ENCODE measurements around the gene P2RY14.
"Not testable (repeated sequence)": the region's sequence is repeated elsewhere in the genome, so short reads cannot be mapped to it uniquely, and the experiment has no call there.

Gene P2RY14

DNA sequence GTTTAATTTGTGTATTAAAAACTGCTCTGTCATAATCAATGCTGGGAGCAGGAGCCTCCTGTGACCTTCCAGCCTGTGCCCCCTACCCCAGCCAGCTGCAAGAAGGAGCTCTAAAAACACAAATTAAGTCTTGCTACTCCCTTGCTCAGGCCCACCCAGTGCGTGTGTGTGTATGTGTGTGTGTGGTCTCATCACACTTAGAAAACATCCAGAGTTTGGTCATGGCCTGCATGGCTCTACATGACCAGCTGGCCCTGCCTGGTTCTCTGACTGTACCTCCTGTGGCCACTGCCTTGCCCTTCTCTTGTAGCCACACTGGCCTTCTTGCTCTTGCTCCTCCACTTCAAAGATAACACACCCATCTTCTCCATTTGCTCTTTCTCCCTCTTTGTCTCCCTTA, 13.7 kb downstream of the P2RY14 start:
- DNase-seq (ENCODE audit: low spot score), result no peak
- TF ChIP-seq, protein P1, sequence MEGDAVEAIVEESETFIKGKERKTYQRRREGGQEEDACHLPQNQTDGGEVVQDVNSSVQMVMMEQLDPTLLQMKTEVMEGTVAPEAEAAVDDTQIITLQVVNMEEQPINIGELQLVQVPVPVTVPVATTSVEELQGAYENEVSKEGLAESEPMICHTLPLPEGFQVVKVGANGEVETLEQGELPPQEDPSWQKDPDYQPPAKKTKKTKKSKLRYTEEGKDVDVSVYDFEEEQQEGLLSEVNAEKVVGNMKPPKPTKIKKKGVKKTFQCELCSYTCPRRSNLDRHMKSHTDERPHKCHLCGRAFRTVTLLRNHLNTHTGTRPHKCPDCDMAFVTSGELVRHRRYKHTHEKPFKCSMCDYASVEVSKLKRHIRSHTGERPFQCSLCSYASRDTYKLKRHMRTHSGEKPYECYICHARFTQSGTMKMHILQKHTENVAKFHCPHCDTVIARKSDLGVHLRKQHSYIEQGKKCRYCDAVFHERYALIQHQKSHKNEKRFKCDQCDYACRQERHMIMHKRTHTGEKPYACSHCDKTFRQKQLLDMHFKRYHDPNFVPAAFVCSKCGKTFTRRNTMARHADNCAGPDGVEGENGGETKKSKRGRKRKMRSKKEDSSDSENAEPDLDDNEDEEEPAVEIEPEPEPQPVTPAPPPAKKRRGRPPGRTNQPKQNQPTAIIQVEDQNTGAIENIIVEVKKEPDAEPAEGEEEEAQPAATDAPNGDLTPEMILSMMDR (IDR thresholded peaks at IDR 0.05; ENCODE audit: borderline replicate concordance, control extremely low read depth, extremely low read depth, insufficient read depth, missing control alignments), result no peak
- in situ Hi-C loops (cut with MboI; ENCODE audit: low sequenced_read_pairs, unreplicated experiment), result no loop called here

DNA sequence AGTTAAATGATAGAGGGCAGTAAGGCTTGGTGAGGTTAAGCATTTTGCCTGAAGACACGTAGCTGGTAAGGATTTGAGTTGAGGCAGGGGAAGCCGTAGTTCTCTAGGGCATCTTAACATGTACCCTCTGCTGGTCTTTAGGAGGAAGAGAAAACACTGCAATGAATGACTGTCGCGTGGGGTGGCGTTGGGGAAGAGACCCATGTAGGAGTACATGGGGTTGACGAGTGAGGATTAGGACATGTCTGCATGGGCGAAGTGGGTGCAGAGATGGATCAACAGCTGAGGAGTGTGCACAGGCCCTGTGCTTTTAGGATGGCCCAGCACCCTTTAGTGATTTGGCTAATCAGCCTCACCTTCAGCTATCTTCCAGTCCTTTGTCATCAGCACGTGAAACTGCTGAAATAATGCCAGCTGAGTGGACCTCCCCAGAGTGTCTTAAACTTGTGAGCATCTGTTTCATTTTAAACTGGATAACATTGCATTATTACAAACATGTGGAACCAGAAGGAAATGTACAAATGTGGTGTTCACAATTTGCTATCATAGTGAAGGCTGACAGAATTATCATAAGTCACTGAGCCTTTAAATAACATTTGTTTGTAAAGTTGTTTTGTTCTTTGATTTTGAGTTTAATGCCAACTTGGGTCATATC, 15.3 kb downstream of the P2RY14 start:
- DNase-seq (ENCODE audit: low spot score), result no peak
- in situ Hi-C loops (cut with MboI; ENCODE audit: low sequenced_read_pairs, unreplicated experiment), result no loop called here
- TF ChIP-seq, protein P1 (IDR thresholded peaks at IDR 0.05; ENCODE audit: borderline replicate concordance, control extremely low read depth, extremely low read depth, insufficient read depth, missing control alignments), result no peak

DNA sequence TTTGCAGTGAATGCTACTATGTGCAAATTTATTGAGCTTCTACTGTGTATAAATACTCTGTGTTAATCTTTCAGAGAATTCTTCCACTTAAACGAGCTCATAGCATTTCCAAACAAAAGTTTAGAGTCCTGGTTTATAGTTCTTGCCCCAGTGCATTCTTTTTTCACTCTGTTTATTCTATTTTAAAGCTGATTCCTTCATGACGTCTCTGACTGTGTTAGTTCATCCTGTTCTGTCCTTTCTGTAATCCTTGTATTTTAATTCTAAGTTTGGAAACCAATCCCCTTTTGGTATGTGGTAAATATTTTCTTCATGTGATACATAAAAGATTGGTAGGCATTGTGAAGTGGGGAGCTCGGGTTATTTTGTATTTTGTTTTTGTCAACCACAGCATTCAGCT, 18.7 kb downstream of the P2RY14 start:
- DNase-seq (ENCODE audit: low spot score), result no peak
- in situ Hi-C loops (cut with MboI; ENCODE audit: low sequenced_read_pairs, unreplicated experiment), result no loop called here
- TF ChIP-seq, protein P1 (IDR thresholded peaks at IDR 0.05; ENCODE audit: borderline replicate concordance, control extremely low read depth, extremely low read depth, insufficient read depth, missing control alignments), result no peak

DNA sequence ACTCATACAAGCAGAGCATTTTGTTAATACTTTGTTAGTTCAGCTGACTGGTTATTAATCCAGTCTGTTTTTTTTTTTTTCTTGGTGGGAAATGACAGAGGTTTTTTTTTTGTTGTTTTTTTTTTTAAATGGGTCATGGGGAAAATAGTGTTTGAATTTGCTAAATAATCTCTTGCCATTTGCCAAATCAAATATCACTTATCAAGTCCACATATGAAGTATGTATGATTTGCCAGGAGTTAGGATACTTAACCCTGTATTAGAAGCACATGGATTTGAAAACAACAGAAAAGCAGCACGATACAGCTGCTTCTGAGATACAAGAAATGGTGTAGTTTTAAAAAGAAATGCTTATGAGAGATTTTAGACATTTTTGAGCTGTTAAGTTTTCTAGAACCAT, 21.6 kb downstream of the P2RY14 start:
- DNase-seq (ENCODE audit: low spot score), result no peak
- TF ChIP-seq, protein P1 (IDR thresholded peaks at IDR 0.05; ENCODE audit: borderline replicate concordance, control extremely low read depth, extremely low read depth, insufficient read depth, missing control alignments), result no peak
- in situ Hi-C loops (cut with MboI; ENCODE audit: low sequenced_read_pairs, unreplicated experiment), result no loop called here

DNA sequence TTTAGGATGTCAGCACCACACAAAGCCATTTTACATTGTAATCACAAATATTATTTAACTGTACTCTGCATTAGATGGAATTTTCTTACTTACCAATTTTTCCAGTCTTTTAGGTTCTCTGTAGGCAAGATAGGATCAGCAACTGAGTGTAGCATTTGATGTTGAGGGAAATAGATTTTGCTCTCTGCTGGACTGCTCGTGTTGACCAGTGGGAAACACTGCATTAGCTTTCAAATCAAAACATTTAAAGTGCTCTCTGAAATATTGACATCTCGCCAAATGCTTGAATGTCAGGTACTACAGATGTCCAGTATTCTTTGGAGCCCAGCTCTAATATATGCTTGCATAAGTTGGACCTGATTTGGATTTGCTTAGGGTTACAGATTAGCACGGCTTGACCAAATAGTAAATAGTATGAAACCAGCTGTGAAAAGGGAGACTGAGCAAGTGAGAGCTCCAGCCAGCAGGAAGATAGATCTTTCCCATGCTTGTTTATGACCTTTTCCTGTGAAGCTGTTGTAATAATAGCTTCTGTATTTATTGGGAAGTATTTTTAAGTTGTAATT, 29.5 kb downstream of the P2RY14 start:
- no peak for DNase-seq (ENCODE audit: low spot score)
- in situ Hi-C loops (cut with MboI; ENCODE audit: low sequenced_read_pairs, unreplicated experiment), result no loop called here
- TF ChIP-seq, protein P1 (IDR thresholded peaks at IDR 0.05; ENCODE audit: borderline replicate concordance, control extremely low read depth, extremely low read depth, insufficient read depth, missing control alignments), result no peak

DNA sequence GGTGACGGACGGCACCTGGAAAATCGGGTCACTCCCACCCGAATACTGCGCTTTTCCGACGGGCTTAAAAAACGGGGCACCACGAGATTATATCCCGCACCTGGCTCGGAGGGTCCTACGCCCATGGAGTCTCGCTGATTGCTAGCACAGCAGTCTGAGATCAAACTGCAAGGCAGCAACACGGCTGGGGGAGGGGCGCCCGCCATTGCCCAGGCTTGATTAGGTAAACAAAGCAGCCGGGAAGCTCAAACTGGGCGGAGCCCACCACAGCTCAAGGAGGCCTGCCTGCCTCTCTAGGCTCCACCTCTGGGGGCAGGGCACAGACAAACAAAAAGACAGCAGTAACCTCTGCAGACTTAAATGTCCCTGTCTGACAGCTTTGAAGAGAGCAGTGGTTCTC, 36.3 kb downstream of the P2RY14 start:
- in situ Hi-C loops (cut with MboI; ENCODE audit: low sequenced_read_pairs, unreplicated experiment); DNase-seq (ENCODE audit: low spot score): not testable (repeated sequence)

DNA sequence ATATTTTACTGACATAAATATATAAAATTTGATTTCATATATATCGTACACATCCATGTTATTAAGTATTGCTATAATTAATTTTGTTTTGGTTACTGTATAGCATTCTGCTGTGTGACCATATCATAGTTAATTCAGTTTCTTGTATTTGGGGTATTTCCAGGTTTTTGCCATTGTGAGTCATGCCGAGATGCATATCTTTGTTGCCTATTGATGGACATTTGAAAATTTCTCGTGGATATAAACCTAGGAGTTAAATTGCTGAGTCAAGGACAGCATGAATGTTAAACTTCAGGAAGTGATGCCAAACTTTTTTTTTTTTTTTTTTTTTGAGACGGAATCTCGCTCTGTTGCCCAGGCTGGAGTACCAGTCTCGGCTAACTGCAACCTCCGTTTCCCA, 41.6 kb downstream of the P2RY14 start:
- TF ChIP-seq, protein P1 (IDR thresholded peaks at IDR 0.05; ENCODE audit: borderline replicate concordance, control extremely low read depth, extremely low read depth, insufficient read depth, missing control alignments), result no peak
- in situ Hi-C loops (cut with MboI; ENCODE audit: low sequenced_read_pairs, unreplicated experiment), result no loop called here
- DNase-seq (ENCODE audit: low spot score), result no peak

Data from GM13976 (cell line).